GM18858 (cell line): ENCODE results near the gene PTPRF.

Experiments
- ATAC-seq: cut with Tn5 transposase; IDR thresholded peaks from one replicate; pipeline ENCODE4 v1.9.1; 2021; ENCODE audit not compliant: unreplicated experiment

Gene PTPRF

DNA sequence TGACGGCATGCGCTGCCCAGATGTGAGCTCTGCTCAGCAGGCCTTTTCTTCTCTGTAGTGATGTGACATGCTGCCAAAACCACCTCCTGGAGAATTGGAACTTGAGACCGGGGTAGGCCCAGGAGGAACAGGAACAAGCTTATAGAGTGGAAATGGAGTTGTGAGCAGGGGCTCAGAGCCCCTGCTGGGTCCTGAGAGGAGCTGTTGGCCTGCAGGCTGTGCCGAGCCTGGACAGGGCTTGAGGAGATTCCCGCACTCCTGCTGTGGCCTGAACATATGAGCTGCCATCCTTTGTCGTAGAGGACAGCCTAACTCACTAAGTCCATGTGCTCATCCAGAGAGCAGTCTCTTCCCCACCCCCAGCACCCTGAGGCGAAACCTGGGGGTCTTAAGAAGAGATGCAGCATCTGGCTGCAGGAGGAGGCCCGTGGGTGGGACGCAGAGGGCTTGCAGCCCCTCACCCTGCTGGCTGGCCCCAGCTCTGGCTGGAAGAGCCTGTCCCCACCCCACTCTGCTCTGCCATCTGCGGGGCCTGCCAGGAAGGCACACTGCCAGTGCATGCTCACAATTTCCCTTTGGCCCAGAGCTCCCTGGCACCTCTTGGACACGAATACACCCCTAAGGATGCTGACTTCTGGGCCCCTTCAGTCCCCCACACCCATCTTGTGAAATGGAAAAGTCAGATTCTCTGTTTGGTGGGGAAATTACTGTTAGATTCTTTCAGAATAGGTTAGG is 42.5 kb downstream of the PTPRF start:
- ATAC-seq = no peak

DNA sequence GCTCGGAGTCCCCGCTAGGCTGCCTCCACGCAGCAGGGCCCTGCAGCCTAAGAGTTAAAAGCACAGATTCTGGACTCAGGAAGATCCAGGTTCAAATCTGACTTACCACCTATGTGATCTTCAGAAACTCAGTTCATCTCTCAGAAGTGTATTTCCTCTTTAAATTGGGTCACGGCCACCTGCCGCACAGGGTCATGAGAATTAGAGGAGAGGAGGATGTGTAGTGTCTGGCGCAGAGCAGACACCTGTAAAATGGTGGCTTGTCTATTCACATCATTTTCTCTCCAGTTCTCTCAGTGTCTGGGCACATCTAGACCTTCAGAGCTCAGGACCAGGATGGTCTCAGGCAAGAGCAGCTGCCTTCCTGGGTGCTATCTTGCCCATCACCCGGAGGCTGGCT is 45.8 kb downstream of the PTPRF start:
- no peak for ATAC-seq

DNA sequence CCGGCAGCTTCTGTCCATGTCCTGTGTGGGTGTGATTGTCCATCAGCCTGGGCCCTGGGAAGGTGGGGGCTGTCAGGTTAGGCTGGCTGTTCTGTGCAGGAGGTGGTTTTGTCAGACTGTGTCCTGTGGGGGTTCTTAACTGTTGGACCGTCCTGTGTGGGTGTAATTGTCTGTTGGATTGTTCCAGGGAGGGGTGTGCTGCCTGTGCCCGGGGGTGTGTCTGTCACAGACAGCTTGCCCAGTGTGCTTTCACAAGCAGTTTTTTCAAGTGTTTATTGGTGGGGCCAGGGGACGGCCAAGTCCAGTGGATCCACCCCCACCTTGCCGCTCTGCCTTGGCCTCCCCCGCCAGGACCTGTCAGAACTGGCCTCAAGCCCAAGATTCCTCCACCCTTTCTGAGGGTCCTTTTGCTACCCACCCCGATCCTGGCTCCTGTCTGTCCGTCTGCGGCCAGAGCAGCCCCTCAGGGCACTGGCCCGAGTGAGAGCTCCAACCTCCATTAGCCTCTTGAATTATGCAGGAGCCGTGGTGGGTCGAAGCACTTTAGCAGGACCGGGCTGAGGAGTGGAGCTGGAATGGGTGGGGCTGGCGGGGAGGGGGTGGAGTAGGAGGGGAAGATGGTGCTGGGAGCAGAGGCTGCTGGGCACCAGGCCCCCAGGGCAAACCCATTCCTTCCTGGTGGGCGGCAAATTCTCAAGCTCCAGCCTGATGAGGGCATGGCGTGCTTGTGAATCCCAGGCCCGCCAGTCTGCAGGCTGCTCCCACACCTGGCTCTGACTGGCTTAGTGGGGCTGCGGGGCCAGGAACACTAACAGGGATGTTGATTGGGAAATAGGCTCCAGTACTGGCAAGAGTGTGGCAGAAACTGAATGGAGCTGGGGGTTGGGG is 47.2 kb downstream of the PTPRF start:
- no peak for ATAC-seq

DNA sequence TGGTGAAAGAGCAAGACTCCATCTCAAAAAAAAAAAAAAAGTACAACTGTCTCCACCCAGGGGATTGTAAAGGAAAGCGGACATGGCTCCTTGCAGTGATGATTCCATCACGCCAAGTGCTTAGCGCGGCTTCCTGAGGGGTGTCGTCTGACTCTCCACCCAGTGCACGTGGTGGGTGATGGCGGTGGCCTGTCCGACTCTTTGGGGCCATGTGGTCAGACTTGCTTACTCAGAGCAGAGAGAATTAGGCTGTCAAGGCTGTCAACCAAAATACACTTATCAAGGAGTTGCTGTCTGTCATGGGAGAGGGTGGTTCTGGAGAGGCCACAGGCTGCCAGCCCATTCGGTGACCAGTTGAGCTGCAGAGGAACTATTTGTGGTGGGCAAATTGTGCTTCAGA is 49.4 kb downstream of the PTPRF start:
- no peak for ATAC-seq

DNA sequence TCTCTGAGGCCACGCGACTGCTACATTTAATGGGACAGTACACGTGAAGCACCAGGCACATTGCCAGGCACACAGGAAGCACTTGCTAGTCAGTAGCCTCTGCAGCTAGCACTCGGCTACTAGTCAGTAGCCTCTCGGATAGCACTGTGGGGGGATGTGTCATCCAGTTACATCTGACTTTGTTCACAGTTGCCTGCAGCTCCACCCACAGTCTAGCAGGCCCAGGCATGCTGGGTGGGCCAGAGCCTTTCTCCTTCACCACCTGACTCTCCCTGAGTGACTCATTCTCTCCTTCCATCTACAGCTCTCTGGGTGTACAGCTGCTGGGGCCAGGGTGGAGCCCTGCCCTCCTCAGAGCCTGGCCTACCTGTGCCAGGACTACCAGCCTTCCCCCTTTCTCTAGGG is 51.5 kb downstream of the PTPRF start:
- peak; percentile 82 for ATAC-seq

DNA sequence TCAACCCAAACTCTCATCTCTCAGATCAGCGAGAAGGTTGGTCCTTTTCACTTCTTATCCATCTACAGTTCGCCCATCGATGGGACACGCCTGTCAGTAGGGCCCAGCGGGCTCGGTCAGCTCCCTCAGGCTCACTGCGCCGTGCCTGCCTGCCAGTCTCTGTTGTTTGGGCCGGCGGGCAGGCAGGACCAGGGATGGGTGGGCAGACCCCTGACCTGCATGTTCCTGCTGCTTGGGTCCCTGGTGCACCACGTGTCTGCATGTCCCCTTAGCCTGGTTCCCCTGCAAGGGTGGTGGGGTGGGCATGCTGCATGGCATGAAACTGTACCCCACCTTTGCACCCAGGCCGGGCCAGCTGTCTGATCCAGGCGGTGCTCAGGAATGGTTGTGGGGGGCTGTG is 52.4 kb downstream of the PTPRF start:
- no peak for ATAC-seq

GRCh38 chr1:43584204-43584603 is 53.5 kb downstream of the PTPRF start:
- no peak for ATAC-seq

DNA sequence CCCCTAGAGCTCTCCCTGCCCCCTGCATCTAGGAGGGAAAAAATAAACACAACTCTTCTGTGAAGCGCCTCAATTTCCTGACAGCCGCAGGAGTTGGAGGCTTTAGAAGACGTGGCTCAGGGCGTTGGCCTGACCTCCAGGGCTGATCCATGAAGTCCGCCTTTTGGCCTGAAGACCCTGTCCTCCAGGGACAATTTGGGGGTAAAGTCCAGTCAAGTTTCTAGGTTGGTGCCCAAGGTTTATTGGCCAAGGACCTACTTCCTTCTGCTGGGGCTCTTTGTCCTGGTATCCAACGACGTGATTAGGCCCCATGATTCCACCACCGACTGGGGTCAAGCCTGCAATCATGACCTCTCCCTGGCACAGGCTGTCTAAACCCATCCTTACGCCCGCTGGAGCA is 54.9 kb downstream of the PTPRF start:
- no peak for ATAC-seq

DNA sequence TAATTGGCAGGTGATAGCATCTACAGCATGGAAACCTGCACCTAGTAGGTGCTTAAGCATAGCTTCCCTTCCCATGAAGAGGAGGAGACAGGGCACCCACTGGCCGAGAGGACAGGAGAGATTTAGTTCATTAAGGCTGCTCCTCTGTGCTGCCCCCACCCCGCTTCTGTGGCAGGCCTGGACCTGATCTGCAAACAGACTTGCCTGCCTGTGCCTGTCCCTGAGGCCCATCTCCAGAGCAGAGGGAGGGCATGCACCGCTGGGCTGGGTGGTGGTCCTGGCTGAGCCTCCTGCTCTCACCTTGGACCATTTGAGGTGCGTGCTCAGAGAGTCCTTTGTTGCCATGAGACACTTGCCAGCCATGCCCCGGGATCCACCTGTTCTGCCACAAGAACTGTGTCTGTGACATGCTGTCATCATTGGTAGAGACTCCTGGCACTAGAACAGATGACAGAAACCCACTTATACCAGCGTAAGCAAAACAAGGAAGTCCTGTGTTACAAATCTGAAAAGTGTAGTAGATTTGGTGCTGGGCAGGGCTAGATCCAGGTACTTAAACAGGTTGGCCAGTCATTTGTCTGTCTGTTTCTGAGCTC is 55.6 kb downstream of the PTPRF start:
- ATAC-seq = no peak

- ATAC-seq = no peak
These were observed 56.3 kb downstream of the PTPRF start for GRCh38 chr1:43587001-43587400.

DNA sequence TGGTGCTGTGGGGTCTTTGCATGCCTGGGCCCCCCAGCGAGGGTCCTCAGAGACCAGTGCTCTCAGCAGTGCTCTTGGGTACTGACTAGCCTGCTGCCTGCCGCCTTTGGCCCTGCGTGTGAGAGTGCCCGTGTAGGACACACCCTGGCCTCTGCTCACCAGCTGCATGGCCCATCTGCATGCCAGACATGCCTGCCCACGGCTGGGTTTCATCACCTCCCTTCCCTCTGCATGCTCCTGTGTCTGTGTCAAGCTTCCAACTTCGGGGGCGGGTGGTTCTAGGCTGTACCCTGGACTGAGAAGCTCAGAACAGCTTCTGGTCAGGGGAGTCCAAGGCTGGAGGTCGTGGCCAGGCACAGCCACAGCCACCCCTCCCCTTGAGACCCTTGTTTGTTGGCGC is 56.9 kb downstream of the PTPRF start:
- ATAC-seq = no peak

GRCh38 chr1:43588592-43588991 is 57.9 kb downstream of the PTPRF start:
- no peak for ATAC-seq

DNA sequence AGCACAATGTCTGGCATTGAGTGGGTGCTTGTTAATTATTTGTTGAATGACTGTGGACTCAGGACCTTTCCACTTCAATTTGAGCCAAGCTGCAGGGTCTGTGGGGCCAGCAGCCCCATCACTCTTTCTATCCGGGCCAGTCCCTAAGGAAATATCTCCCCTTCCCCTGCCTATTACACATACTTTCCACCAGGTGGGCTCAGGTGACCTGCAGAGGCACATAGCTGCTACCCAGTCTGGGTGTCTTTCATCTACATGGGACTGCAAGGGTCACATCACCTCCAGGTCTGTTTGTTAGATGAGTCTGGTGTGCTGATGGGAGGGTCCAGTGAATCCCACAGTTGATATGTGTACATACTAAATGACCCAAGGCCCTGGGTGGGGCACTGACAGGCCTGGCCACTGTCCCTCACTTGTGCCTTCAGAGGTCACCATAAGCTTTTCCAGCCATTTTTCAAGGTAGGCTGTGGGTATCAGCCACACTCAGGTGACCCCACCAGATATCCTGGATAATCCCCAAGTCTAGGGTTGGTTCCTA is 59.8 kb downstream of the PTPRF start:
- no peak for ATAC-seq

DNA sequence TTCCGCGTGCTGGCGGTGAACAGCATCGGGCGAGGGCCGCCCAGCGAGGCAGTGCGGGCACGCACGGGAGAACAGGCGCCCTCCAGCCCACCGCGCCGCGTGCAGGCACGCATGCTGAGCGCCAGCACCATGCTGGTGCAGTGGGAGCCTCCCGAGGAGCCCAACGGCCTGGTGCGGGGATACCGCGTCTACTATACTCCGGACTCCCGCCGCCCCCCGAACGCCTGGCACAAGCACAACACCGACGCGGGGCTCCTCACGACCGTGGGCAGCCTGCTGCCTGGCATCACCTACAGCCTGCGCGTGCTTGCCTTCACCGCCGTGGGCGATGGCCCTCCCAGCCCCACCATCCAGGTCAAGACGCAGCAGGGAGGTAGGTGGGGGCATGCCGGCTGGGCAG is 60.5 kb downstream of the PTPRF start:
- ATAC-seq = no peak

GRCh38 chr1:43592051-43592665 is 61.5 kb downstream of the PTPRF start:
- ATAC-seq = no peak

DNA sequence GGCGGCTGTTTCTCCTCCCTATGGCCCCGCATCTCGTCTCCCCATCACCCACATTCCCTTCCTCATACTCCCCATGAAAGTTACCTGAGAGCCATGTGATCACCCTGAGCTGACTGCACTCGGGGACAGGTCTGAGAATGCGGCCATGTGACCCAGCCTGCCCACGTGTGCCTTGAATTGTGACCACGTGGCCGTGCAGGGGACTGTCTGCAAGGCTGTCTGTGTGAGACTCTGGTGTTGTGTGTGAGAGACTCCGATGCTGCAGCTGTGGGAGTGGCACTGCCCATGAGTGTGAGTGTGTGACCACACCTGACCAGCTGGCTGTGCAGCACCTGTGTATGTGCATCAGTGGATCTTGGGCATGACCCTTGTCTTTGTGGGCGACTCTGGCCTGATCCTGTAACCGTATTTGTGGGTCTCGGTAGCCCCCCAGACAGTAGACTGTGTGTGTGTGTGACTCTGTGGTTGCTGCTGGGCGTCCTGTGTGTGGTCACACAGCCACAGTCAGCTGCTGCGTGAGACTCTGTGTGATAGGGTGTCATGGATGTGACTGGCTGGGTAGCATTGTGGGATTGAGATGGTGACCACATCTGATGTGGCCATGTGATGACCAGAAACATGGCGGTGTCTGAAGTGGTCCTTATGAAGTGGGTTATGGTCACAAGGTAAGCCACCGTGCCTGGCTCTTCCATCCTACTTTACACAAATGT is 62.4 kb downstream of the PTPRF start:
- no peak for ATAC-seq

DNA sequence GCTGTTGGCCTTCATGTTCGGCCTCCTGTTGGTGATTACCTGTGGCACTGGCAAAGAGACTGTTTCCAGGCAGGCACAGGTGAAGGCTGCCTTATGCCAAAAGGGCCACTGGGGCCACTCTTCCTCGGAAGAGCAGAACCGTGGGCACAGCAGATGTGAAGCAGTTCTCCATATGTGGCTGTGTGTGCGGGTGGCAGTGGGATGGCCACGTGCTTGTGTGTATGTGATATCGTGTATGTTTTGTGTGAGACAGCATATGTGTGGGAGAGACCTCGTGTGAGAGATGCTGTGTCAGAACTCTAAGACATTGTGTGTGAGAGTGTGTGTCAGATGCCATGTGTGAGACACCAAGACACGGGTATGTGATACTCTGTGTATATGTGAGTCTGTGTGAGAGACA is 65.9 kb downstream of the PTPRF start:
- ATAC-seq = no peak

- no peak for ATAC-seq
These were observed 66.3 kb downstream of the PTPRF start for GRCh38 chr1:43597028-43597427.

GRCh38 chr1:43597721-43598120 is 67.0 kb downstream of the PTPRF start:
- no peak for ATAC-seq

DNA sequence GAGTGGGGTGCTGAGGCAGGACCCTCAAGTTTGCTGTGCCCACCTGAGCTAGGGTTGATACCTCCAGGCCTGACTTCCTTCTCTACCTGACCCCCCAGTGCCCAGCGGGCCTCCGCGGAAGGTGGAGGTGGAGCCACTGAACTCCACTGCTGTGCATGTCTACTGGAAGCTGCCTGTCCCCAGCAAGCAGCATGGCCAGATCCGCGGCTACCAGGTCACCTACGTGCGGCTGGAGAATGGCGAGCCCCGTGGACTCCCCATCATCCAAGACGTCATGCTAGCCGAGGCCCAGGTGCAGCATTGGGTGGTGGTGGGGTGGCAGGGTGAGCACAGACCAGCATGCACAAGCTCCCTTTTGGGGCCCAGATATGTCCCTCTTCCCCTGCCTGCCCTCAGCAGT is 67.9 kb downstream of the PTPRF start:
- no peak for ATAC-seq
